A549 (cell line): Measurements from ENCODE around the gene UNKL. TPM values are rescaled to one million over a fixed set of nuclear protein-coding genes. Genes with fewer than 3 reads are reported as not detected.

Source experiments
- ATAC-seq, 2 experiments: fragments of 200-7000 bp in 1 of 2; fragments of >200 bp in 1 of 2; cut with Nextera tagmentation in 1 of 2; cut with Tn5 transposase in 1 of 2; 3 replicates each; pipeline versions ENCODE4 v1.8.0 to v1.9.1; 2018 to 2020; ENCODE audit warnings: mild to moderate bottlenecking in 1 of 2, moderate library complexity in 1 of 2
- CTCF ChIA-PET: fragments of 300-600 bp; sonication (Branson Sonifier 250); formaldehyde crosslinking; extraction: SDS; loops from one replicate; lab custom pipeline; 2021; ENCODE audit warnings: antibody characterized with exemption, inconsistent platforms; lab: Yijun Ruan, JAX
- POLR2A ChIA-PET: fragments of 350-600 bp; formaldehyde crosslinking; extraction: SDS; loops from one replicate; lab custom pipeline; 2021; ENCODE audit warnings: antibody characterized with exemption, inconsistent platforms; lab: Yijun Ruan, JAX
- DNase-seq, 2 experiments: peaks; one replicate each; pipeline versions ENCODE4 v3.0.0 to v3.0.0-alpha.2; 2011 to 2016; ENCODE audit warnings: low read depth in 1 of 2, low spot score in 1 of 2
- FAIRE-seq: peaks from 2 replicates; lab custom pipeline; 2011; peaks lifted over from hg19 to GRCh38; lab: Jason Lieb, UNC
- H3K27ac ChIP-seq, 2 experiments: fragments of >200 bp; sonication (Bioruptor Twin); formaldehyde crosslinking; 3 replicates each; pipeline ENCODE4 v1.5.1; 2016 to 2017
- H3K4me1 ChIP-seq: fragments of >200 bp; sonication (Bioruptor Twin); formaldehyde crosslinking; 3 replicates; pipeline ENCODE4 v1.6.1; 2016
- H3K4me2 ChIP-seq: fragments of >200 bp; sonication (Bioruptor Twin); formaldehyde crosslinking; 3 replicates; pipeline ENCODE4 v1.6.1; 2016
- H3K4me3 ChIP-seq: fragments of >200 bp; sonication (Bioruptor Twin); formaldehyde crosslinking; 3 replicates; pipeline ENCODE4 v1.5.1; 2016
- H3K9me3 ChIP-seq: fragments of >200 bp; sonication (Bioruptor Twin); formaldehyde crosslinking; 3 replicates; pipeline ENCODE4 v1.6.1; 2016
- FOXS1 ChIP-seq: fragments of 250-450 bp; sonication (Bioruptor Pico); IDR thresholded peaks from 2 replicates; pipeline ENCODE4 v1.5.0; 2020; ENCODE audit warnings: mild to moderate bottlenecking, moderate library complexity
- KDM5A ChIP-seq: fragments of 200-600 bp; sonication (generic); IDR thresholded peaks from 2 replicates; pipeline ENCODE4 v1.6.1; 2016; ENCODE audit warnings: antibody characterized with exemption, mild to moderate bottlenecking
- MAZ ChIP-seq: fragments of 150-350 bp; IDR thresholded peaks from 2 replicates; pipeline ENCODE4 v1.6.1; 2014; ENCODE audit warnings: antibody characterized with exemption, low read depth, low read length, borderline replicate concordance
- MYC ChIP-seq: IDR thresholded peaks from 2 replicates; pipeline ENCODE4 v1.6.1; 2012; ENCODE audit warnings: mild to moderate bottlenecking, inconsistent platforms, low read length, improper control_type of control experiment, borderline replicate concordance
- POLR2A ChIP-seq: IDR thresholded peaks from 2 replicates; pipeline ENCODE4 v1.6.1; 2012; ENCODE audit warnings: mild to moderate bottlenecking, low read length
- RCOR1 ChIP-seq: fragments of 150-350 bp; IDR thresholded peaks from 2 replicates; pipeline ENCODE4 v1.6.1; 2014; ENCODE audit warnings: antibody characterized with exemption, low read length, low read depth
- WGBS: methylation state at CpG from one replicate; pipeline ENCODE4 v1.1.6; 2017; ENCODE audit errors: missing lambda C conversion rate; 5-methylcytosine and 5-hydroxymethylcytosine counted together
- polyA plus RNA-seq, 4 experiments: library from polyadenylated mRNA; depleted of rRNA in 3 of 4; stranded (reverse); fragments of >200 nt; fragmentation: RNase III in 1 of 4; extraction: RNeasy Plus Mini Kit Qiagen cat#74134 plus additional on column Dnase treatment in 1 of 4; gene quantifications; 2 replicates in 3 of 4; 3 replicates in 1 of 4; pipeline ENCODE4 v1.2.3, GENCODE V29; 2011 to 2017
- TF ChIP-seq, protein P1 (sequence below): IDR thresholded peaks from 2 replicates; pipeline ENCODE4 v1.6.1; 2012
- TF ChIP-seq, protein P2 (sequence below): fragments of 200-600 bp; sonication (generic); IDR thresholded peaks from 2 replicates; pipeline ENCODE4 v1.6.1; 2016; ENCODE audit warnings: antibody characterized with exemption, mild to moderate bottlenecking, moderate library complexity
- TF ChIP-seq, protein P3 (sequence below): IDR thresholded peaks from 2 replicates; pipeline ENCODE4 v1.6.1; 2012
- TF ChIP-seq, protein P4 (sequence below): fragments of 150-350 bp; IDR thresholded peaks from 2 replicates; pipeline ENCODE4 v1.6.1; 2014; ENCODE audit warnings: low read depth, mild to moderate bottlenecking, low read length

Gene UNKL
- polyA plus RNA-seq, 2 of the 4 experiments (the other 2 are of a cell fraction): 20.7 to 37.6 TPM

DNA sequence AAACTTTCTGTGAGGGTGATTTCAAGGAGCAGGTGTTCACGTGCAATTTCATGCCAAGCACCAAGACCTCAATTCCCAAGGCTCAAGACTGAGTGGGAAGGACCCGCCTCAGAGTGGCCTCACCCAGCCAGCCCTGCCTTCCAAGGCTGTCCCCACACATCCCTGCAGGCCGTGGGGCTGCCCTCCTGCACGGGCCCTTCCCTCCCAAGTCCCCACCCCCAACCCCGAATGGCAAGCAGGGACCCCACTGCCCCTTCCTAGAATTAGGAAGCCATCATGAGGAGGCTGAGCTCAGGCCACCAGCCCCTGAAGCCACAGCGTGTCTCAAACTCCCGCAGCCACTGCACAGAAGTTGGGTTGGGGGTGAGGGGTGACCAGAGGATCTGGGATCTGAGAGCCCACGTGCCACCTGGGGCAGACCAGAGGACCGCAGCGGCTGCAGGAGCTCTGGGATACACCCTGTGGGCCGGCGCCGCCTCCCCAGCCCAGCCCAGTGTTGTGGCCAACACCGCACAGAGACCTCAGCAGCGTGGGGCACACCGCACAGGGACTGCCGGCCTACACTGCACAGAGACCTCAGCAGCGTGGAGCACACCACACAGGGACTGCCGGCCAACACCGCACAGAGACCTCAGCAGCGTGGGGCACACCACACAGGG lies 42.1 kb downstream of the UNKL start (continued):
- TF ChIP-seq MAZ: no peak

DNA sequence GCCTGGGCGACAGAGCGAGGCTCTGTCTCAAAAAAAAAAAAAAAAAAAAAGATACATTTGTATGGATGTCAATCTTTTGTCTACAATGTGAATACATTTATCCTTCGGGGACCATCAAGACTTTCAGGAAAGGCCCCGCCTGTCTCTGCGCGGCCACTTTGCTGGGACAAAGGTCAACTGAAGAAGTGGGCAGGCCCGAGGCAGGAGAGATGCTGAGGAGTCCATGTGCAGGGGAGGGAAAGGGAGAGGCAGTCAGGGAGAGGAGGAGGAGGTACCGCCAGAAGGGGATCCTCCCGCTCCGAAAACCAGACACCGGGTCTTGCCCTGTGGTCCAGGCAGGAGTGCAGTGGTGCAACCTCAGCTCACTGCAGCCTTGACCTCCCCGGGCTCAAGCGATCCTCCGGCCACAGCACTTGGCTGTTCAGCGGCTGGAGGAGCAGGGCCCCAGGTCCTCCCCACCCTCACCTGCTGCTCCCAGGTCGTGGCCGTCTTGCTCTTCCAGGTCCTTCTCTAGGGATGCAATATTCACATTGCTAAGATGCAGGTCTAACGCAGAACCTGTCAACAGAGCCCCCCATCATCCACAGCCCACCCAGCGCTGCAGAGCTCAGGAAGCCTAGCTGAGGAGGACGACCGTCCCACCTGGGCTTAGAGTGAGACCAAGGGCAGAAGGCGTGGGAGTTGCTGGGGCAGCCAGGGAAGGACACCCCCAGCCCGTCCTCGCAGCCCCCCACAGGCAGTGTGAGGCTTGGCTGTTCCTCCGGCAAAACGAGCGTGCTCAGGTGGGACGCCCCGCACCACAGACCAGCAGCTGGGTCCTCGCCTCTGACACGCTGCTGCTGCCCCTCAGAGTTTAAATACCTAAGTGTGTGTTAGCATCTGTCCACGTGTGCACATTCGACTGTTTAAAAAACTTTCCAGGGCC lies 43.2 kb downstream of the UNKL start:
- Histone ChIP-seq H3K4me3 (no peak overlapping the region), H3K27ac (no peak overlapping the region), H3K4me2 (no peak overlapping the region), H3K9me3 (no peaks in the 10 kb centered on the region), H3K4me1 (peaks cover 6% of the 10 kb centered on the region; the same call in 1 of the 3 replicates)
- no peak for DNase-seq
- no peak for FAIRE-seq
- WGBS: 89% methylated on average over 33 of the region's 33 CpGs
- ChIA-PET CTCF (interaction anchor here (0.6 to 1.8 kb wide), 8 partner anchors 8 to 417 kb away, joined by 3 to 12 read pairs (median 4); no protein-coding TSS in a partner anchor), POLR2A (no interaction called here)
- TF ChIP-seq, protein P1, sequence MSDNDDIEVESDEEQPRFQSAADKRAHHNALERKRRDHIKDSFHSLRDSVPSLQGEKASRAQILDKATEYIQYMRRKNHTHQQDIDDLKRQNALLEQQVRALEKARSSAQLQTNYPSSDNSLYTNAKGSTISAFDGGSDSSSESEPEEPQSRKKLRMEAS: no peak
- TF ChIP-seq POLR2A (no peak), RCOR1 (no peak)
- TF ChIP-seq, protein P2, sequence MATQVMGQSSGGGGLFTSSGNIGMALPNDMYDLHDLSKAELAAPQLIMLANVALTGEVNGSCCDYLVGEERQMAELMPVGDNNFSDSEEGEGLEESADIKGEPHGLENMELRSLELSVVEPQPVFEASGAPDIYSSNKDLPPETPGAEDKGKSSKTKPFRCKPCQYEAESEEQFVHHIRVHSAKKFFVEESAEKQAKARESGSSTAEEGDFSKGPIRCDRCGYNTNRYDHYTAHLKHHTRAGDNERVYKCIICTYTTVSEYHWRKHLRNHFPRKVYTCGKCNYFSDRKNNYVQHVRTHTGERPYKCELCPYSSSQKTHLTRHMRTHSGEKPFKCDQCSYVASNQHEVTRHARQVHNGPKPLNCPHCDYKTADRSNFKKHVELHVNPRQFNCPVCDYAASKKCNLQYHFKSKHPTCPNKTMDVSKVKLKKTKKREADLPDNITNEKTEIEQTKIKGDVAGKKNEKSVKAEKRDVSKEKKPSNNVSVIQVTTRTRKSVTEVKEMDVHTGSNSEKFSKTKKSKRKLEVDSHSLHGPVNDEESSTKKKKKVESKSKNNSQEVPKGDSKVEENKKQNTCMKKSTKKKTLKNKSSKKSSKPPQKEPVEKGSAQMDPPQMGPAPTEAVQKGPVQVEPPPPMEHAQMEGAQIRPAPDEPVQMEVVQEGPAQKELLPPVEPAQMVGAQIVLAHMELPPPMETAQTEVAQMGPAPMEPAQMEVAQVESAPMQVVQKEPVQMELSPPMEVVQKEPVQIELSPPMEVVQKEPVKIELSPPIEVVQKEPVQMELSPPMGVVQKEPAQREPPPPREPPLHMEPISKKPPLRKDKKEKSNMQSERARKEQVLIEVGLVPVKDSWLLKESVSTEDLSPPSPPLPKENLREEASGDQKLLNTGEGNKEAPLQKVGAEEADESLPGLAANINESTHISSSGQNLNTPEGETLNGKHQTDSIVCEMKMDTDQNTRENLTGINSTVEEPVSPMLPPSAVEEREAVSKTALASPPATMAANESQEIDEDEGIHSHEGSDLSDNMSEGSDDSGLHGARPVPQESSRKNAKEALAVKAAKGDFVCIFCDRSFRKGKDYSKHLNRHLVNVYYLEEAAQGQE: no peak
- no peak; a peak in 1 of 6 replicates for ATAC-seq

DNA sequence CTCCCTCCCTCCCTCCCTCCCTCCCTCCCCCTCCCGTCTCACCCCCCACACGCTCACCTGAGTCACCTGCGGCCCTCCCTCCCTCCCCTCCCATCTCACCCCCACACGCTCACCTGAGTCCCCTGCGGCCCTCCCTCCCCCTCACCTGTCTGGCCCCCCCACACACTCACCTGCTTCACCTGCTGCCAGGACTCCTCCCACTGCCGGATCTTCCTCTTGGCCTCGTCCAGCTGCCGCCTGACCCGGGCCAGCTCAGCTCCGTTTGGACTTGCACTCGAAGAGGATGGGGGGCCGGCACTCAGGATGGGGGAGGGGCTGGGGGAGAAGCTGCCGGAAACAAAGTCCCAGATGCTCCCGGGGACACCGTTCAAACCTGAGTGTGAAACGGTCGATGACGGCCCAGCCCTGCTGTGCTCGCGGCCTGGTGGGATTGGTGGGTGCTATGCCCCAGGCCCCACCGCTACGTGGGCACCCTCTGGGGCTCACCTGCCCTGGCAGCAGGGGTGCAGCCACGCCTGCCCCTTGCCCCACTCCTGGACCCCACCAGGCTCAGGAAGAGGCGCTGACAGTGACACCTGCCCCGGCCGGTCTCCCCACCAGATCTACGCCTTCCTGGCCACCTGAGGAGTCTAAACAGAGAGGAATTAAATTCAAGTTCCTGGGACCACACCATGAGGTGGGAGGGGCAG lies 46.9 kb downstream of the UNKL start:
- ATAC-seq (no peak), FAIRE-seq (no peak), DNase-seq (no peak)
- WGBS: 92% methylated on average over 11 of the region's 27 CpGs
- ChIA-PET CTCF (interaction anchor here (1.0 to 7.3 kb wide), 3 partner anchors 12 to 22 kb away, joined by 3 to 78 read pairs (median 4); no protein-coding TSS in a partner anchor), POLR2A (interaction anchor here (0.6 to 1.3 kb wide), 2 partner anchors 11 to 13 kb away, joined by 4 read pairs; no protein-coding TSS in a partner anchor)
- H3K27ac ChIP-seq: no peak overlapping the region
- no peak for TF ChIP-seq KDM5A
- no peak overlapping the region for H3K4me2 ChIP-seq
- H3K4me1 ChIP-seq: peaks cover 3% of the 10 kb centered on the region; the same call in 1 of the 3 replicates
- no peaks in the 10 kb centered on the region for H3K9me3 ChIP-seq
- H3K4me3 ChIP-seq: no peak overlapping the region

DNA sequence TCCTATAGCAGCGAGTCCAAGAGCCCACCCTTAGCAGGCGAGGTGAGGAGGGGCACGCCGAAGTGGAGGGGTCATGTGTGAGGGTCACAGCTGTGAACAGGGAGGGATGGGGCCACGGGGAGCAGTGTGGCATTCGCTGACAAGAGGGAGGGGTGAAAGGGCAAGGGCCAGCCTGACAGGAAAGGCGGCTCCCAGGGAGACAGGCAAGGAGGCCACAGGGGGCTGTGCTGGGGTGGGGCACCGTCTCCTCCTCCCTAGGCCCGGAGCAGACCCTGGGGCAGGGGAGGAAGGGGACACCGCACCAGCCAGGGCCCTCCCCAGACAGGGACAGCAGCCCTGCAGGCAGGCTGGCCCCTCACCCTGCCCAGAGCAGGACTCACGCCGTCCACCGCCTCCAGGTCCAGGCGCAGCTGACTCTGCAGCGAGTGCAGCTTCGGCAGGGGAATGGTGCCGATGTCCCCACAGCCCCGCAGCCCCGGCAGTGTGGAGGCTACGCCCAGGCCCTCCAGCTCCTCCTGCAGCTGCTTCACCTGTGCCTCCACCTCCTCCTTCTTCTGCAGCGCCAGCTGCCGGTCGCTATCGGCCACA lies 47.7 kb downstream of the UNKL start:
- DNase-seq (no peak), FAIRE-seq (no peak), ATAC-seq (peak; percentile 6 to 8; a peak in 3 of 6 replicates)
- Histone ChIP-seq H3K27ac (no peak overlapping the region), H3K4me3 (no peak overlapping the region), H3K9me3 (no peaks in the 10 kb centered on the region), H3K4me2 (no peak overlapping the region), H3K4me1 (peaks cover 3% of the 10 kb centered on the region; the same call in 1 of the 3 replicates)
- WGBS: 95% methylated on average over 19 of the region's 24 CpGs
- ChIA-PET POLR2A (interaction anchor here (1.3 kb wide), 1 partner anchor 12 kb away, joined by 4 read pairs; no protein-coding TSS in a partner anchor), CTCF (interaction anchor here (0.8 to 9.1 kb wide), 4 partner anchors 11 to 46 kb away, joined by 3 to 127 read pairs (median 40); no protein-coding TSS in a partner anchor)
- TF ChIP-seq, protein P3, sequence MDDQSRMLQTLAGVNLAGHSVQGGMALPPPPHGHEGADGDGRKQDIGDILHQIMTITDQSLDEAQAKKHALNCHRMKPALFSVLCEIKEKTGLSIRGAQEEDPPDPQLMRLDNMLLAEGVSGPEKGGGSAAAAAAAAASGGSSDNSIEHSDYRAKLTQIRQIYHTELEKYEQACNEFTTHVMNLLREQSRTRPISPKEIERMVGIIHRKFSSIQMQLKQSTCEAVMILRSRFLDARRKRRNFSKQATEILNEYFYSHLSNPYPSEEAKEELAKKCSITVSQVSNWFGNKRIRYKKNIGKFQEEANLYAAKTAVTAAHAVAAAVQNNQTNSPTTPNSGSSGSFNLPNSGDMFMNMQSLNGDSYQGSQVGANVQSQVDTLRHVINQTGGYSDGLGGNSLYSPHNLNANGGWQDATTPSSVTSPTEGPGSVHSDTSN: 0 out of 2 replicates have a peak, but pooled peaks have one; percentile 45
- TF ChIP-seq FOXS1: no peak
- TF ChIP-seq MYC: no peak
- TF ChIP-seq, protein P4, sequence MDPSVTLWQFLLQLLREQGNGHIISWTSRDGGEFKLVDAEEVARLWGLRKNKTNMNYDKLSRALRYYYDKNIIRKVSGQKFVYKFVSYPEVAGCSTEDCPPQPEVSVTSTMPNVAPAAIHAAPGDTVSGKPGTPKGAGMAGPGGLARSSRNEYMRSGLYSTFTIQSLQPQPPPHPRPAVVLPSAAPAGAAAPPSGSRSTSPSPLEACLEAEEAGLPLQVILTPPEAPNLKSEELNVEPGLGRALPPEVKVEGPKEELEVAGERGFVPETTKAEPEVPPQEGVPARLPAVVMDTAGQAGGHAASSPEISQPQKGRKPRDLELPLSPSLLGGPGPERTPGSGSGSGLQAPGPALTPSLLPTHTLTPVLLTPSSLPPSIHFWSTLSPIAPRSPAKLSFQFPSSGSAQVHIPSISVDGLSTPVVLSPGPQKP: no peak
